A549 (cell line): ENCODE results near the gene GEN1. TPM values are rescaled to one million over a fixed set of nuclear protein-coding genes. Genes with fewer than 3 reads are reported as not detected.

ENCODE experiments used
- ATAC-seq, 2 experiments: fragments of 200-7000 bp in 1 of 2; fragments of >200 bp in 1 of 2; cut with Nextera tagmentation in 1 of 2; cut with Tn5 transposase in 1 of 2; 3 replicates each; pipeline versions ENCODE4 v1.8.0 to v1.9.1; 2018 to 2020; ENCODE audit warnings: mild to moderate bottlenecking in 1 of 2, moderate library complexity in 1 of 2
- CTCF ChIA-PET: fragments of 300-600 bp; sonication (Branson Sonifier 250); formaldehyde crosslinking; extraction: SDS; loops from one replicate; lab custom pipeline; 2021; ENCODE audit warnings: antibody characterized with exemption, inconsistent platforms; lab: Yijun Ruan, JAX
- POLR2A ChIA-PET: fragments of 350-600 bp; formaldehyde crosslinking; extraction: SDS; loops from one replicate; lab custom pipeline; 2021; ENCODE audit warnings: antibody characterized with exemption, inconsistent platforms; lab: Yijun Ruan, JAX
- DNase-seq, 2 experiments: peaks; one replicate each; pipeline versions ENCODE4 v3.0.0 to v3.0.0-alpha.2; 2011 to 2016; ENCODE audit warnings: low read depth in 1 of 2, low spot score in 1 of 2
- FAIRE-seq: peaks from 2 replicates; lab custom pipeline; 2011; peaks lifted over from hg19 to GRCh38; lab: Jason Lieb, UNC
- H3K27ac ChIP-seq, 2 experiments: fragments of >200 bp; sonication (Bioruptor Twin); formaldehyde crosslinking; 3 replicates each; pipeline ENCODE4 v1.5.1; 2016 to 2017
- H3K4me1 ChIP-seq: fragments of >200 bp; sonication (Bioruptor Twin); formaldehyde crosslinking; 3 replicates; pipeline ENCODE4 v1.6.1; 2016
- H3K4me2 ChIP-seq: fragments of >200 bp; sonication (Bioruptor Twin); formaldehyde crosslinking; 3 replicates; pipeline ENCODE4 v1.6.1; 2016
- H3K4me3 ChIP-seq: fragments of >200 bp; sonication (Bioruptor Twin); formaldehyde crosslinking; 3 replicates; pipeline ENCODE4 v1.5.1; 2016
- H3K9me3 ChIP-seq: fragments of >200 bp; sonication (Bioruptor Twin); formaldehyde crosslinking; 3 replicates; pipeline ENCODE4 v1.6.1; 2016
- BHLHE40 ChIP-seq: IDR thresholded peaks from 2 replicates; pipeline ENCODE4 v1.6.1; 2012; ENCODE audit warnings: low read depth, low read length, inconsistent platforms
- CBX2 ChIP-seq: fragments of 200-600 bp; sonication (generic); IDR thresholded peaks from 2 replicates; pipeline ENCODE4 v1.6.1; 2016; ENCODE audit warnings: low read depth, mild to moderate bottlenecking, borderline replicate concordance
- CEBPB ChIP-seq, 2 experiments: fragments of >200 bp in 1 of 2; sonication (Bioruptor Twin) in 1 of 2; formaldehyde crosslinking in 1 of 2; IDR thresholded peaks; 2 replicates each; pipeline ENCODE4 v1.6.1; 2012 to 2016
- GATA3 ChIP-seq: IDR thresholded peaks from 2 replicates; pipeline ENCODE4 v1.6.1; 2012; ENCODE audit warnings: borderline replicate concordance
- HDAC2 ChIP-seq: fragments of 200-600 bp; sonication (generic); IDR thresholded peaks from 2 replicates; pipeline ENCODE4 v1.6.1; 2016
- HOXA7 ChIP-seq: fragments of 250-450 bp; sonication (Bioruptor Pico); IDR thresholded peaks from 2 replicates; pipeline ENCODE4 v1.5.0; 2020; ENCODE audit warnings: mild to moderate bottlenecking, moderate library complexity
- KDM1A ChIP-seq: fragments of 200-600 bp; sonication (generic); IDR thresholded peaks from 2 replicates; pipeline ENCODE4 v1.6.1; 2016; ENCODE audit warnings: low read depth, mild to moderate bottlenecking
- KDM5A ChIP-seq: fragments of 200-600 bp; sonication (generic); IDR thresholded peaks from 2 replicates; pipeline ENCODE4 v1.6.1; 2016; ENCODE audit warnings: antibody characterized with exemption, mild to moderate bottlenecking
- MYC ChIP-seq: IDR thresholded peaks from 2 replicates; pipeline ENCODE4 v1.6.1; 2012; ENCODE audit warnings: mild to moderate bottlenecking, inconsistent platforms, low read length, improper control_type of control experiment, borderline replicate concordance
- NFE2L2 ChIP-seq: fragments of 150-350 bp; conservative IDR thresholded peaks from 2 replicates; pipeline ENCODE4 v1.6.1; 2014; ENCODE audit warnings: low read length
- POLR2AphosphoS2 ChIP-seq: conservative IDR thresholded peaks from 2 replicates; pipeline ENCODE4 v1.6.1; 2012; ENCODE audit warnings: low read length, improper control_type of control experiment, inconsistent platforms
- RAD21 ChIP-seq, 2 experiments: fragments of >200 bp in 1 of 2; sonication (Bioruptor Twin) in 1 of 2; formaldehyde crosslinking in 1 of 2; IDR thresholded peaks in 1 of 2; conservative IDR thresholded peaks in 1 of 2; 2 replicates in 1 of 2; 3 replicates in 1 of 2; pipeline ENCODE4 v1.6.1; 2012 to 2018; ENCODE audit warnings: inconsistent platforms in 1 of 2
- RCOR1 ChIP-seq: fragments of 150-350 bp; IDR thresholded peaks from 2 replicates; pipeline ENCODE4 v1.6.1; 2014; ENCODE audit warnings: antibody characterized with exemption, low read length, low read depth
- RNF2 ChIP-seq: fragments of 200-600 bp; sonication (generic); IDR thresholded peaks from 2 replicates; pipeline ENCODE4 v1.6.1; 2016; ENCODE audit warnings: low read depth, mild to moderate bottlenecking, antibody characterized with exemption, moderate library complexity, borderline replicate concordance
- SMC3 ChIP-seq: fragments of >200 bp; sonication (Bioruptor Twin); formaldehyde crosslinking; IDR thresholded peaks from 3 replicates; pipeline ENCODE4 v1.6.1; 2018; ENCODE audit warnings: inconsistent platforms
- SREBF2 ChIP-seq: fragments of 450-650 bp; IDR thresholded peaks from 2 replicates; pipeline ENCODE4 v1.6.1; 2014; ENCODE audit warnings: mild to moderate bottlenecking, moderate library complexity
- ZFP36 ChIP-seq: fragments of 450-650 bp; IDR thresholded peaks from 2 replicates; pipeline ENCODE4 v1.6.1; 2014; ENCODE audit warnings: borderline replicate concordance; ENCODE audit not compliant: partially characterized antibody
- WGBS: methylation state at CpG from one replicate; pipeline ENCODE4 v1.1.6; 2017; ENCODE audit errors: missing lambda C conversion rate; 5-methylcytosine and 5-hydroxymethylcytosine counted together
- polyA plus RNA-seq, 4 experiments: library from polyadenylated mRNA; depleted of rRNA in 3 of 4; stranded (reverse); fragments of >200 nt; fragmentation: RNase III in 1 of 4; extraction: RNeasy Plus Mini Kit Qiagen cat#74134 plus additional on column Dnase treatment in 1 of 4; gene quantifications; 2 replicates in 3 of 4; 3 replicates in 1 of 4; pipeline ENCODE4 v1.2.3, GENCODE V29; 2011 to 2017
- TF ChIP-seq, protein P1 (sequence below): fragments of 250-450 bp; sonication (Bioruptor Pico); IDR thresholded peaks from 2 replicates; pipeline ENCODE4 v1.5.0; 2020; ENCODE audit warnings: low read depth, mild to moderate bottlenecking, moderate library complexity
- TF ChIP-seq, protein P2 (sequence below): IDR thresholded peaks from 2 replicates; pipeline ENCODE4 v1.6.1; 2012
- TF ChIP-seq, protein P3 (sequence below): fragments of 250-450 bp; sonication (Bioruptor Pico); IDR thresholded peaks from 2 replicates; pipeline ENCODE4 v1.5.0; 2021; ENCODE audit warnings: mild to moderate bottlenecking, moderate library complexity, borderline replicate concordance
- TF ChIP-seq, protein P4 (sequence below): fragments of >200 bp; sonication (Bioruptor Twin); formaldehyde crosslinking; IDR thresholded peaks from 3 replicates; pipeline ENCODE4 v1.5.1; 2016

GEN1 gene
- polyA plus RNA-seq, 2 of the 4 experiments (the other 2 are of a cell fraction) = 16.2 to 40.7 TPM

DNA sequence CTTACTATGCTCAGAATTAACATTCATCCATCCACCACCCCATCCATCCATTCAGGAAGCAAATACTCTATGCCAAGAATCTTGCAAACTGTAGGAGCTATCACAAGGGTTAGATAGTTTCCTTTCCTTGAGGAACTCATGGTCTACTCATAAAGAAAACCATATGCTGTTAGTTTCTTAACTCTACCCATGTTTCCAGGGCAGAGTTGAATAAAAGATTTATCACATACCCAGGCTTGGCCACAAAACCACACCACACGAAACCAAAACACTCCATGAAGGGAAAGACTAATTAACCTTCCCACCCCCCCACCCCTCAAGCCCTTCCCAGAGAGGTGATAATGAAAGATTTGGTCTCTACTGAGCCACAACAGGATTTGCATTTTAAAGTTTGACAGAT, 38.6 kb downstream of the GEN1 start:
- Histone ChIP-seq H3K9me3 (no peaks in the 10 kb centered on the region), H3K4me1 (no peaks in the 10 kb centered on the region), H3K4me3 (no peak overlapping the region)
- ATAC-seq (no peak), DNase-seq (no peak), FAIRE-seq (no peak)
- CTCF ChIA-PET = no interaction called here
- POLR2A ChIA-PET = no interaction called here
- 26% methylated on average over 1 of the region's 1 CpG for WGBS
- TF ChIP-seq, protein P1, sequence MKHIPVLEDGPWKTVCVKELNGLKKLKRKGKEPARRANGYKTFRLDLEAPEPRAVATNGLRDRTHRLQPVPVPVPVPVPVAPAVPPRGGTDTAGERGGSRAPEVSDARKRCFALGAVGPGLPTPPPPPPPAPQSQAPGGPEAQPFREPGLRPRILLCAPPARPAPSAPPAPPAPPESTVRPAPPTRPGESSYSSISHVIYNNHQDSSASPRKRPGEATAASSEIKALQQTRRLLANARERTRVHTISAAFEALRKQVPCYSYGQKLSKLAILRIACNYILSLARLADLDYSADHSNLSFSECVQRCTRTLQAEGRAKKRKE = no peak
- TF ChIP-seq, all 56 proteins: peak for 0
- Histone ChIP-seq H3K27ac (no peak overlapping the region), H3K4me2 (no peak overlapping the region)

DNA sequence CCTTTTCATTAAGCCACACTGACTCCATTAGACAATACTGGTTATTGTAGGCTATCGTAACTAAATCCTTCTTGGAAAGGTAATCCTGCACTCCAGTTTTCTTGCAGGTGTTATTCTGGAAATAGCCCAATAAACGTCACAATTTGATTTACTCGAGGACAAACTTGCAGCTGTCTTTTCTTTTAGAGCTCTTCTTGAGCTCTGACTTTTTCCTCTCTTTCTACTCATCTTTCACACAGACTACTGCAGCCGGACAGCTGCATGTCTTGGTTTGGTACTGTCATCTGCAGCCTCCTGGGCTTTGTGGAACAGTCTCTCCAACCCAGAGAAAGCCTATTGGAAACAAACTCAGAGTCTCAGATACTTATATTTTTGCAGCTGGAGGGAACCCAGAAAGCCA, 39.4 kb downstream of the GEN1 start:
- TF ChIP-seq, protein P2, sequence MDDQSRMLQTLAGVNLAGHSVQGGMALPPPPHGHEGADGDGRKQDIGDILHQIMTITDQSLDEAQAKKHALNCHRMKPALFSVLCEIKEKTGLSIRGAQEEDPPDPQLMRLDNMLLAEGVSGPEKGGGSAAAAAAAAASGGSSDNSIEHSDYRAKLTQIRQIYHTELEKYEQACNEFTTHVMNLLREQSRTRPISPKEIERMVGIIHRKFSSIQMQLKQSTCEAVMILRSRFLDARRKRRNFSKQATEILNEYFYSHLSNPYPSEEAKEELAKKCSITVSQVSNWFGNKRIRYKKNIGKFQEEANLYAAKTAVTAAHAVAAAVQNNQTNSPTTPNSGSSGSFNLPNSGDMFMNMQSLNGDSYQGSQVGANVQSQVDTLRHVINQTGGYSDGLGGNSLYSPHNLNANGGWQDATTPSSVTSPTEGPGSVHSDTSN = no peak
- TF ChIP-seq CEBPB (IDR thresholded peaks at IDR 0.05) (no peak), NFE2L2 (no peak), RCOR1 (no peak), RNF2 (no peak), ZFP36 (no peak)
- WGBS = 36% methylated on average over 4 of the region's 4 CpGs
- ChIA-PET POLR2A (no interaction called here), CTCF (no interaction called here)
- Histone ChIP-seq H3K4me3 (no peak overlapping the region), H3K9me3 (no peaks in the 10 kb centered on the region), H3K4me1 (no peaks in the 10 kb centered on the region), H3K27ac (no peak overlapping the region), H3K4me2 (no peak overlapping the region)
- FAIRE-seq = no peak
- ATAC-seq = no peak
- DNase-seq = no peak

DNA sequence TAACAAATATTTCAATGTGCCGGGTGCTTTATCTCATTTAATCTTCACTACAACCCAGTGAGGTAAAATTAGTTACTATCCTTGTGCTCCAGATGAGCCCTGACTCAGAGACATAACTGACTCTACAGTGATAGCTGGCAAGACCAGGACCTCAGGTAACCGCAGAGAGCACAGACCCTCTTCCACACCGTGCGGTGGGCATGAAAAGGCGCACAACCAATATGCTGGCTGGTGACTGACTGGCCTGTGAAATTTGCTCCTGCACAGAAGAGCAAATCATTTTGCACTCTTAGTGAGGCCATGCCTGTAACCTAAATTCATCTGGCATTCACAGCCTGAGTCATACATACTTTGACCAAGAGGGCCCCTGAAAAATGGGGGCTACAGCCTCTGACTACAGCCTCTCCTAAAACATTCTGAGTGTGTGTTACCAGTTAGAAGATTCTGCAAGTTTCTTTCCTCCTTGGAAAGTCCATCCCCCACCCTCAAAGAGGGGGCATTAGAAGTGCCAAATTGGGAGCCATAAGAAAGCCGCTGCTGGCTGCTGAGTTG, 39.9 kb downstream of the GEN1 start:
- 82% methylated on average over 6 of the region's 6 CpGs for WGBS
- no peaks in the 10 kb centered on the region for H3K4me1 ChIP-seq
- ChIA-PET POLR2A (no interaction called here), CTCF (no interaction called here)
- H3K9me3 ChIP-seq = no peaks in the 10 kb centered on the region
- no peak overlapping the region for H3K4me3 ChIP-seq
- ATAC-seq (no peak), DNase-seq (no peak), FAIRE-seq (no peak)
- no peak overlapping the region for H3K4me2 ChIP-seq
- H3K27ac ChIP-seq = no peak overlapping the region
- no peak for TF ChIP-seq CBX2
- TF ChIP-seq HDAC2 = no peak
- no peak for TF ChIP-seq GATA3
- no peak for TF ChIP-seq POLR2AphosphoS2
- TF ChIP-seq RAD21 (conservative IDR thresholded peaks at IDR 0.05 in 1 of 2, IDR thresholded peaks at IDR 0.05 in 1 of 2) = no peak
- TF ChIP-seq, protein P3, sequence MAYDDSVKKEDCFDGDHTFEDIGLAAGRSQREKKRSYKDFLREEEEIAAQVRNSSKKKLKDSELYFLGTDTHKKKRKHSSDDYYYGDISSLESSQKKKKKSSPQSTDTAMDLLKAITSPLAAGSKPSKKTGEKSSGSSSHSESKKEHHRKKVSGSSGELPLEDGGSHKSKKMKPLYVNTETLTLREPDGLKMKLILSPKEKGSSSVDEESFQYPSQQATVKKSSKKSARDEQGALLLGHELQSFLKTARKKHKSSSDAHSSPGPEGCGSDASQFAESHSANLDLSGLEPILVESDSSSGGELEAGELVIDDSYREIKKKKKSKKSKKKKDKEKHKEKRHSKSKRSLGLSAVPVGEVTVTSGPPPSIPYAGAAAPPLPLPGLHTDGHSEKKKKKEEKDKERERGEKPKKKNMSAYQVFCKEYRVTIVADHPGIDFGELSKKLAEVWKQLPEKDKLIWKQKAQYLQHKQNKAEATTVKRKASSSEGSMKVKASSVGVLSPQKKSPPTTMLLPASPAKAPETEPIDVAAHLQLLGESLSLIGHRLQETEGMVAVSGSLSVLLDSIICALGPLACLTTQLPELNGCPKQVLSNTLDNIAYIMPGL (CRISPR knock-in tag) = no peak
- no peak for TF ChIP-seq SREBF2
- TF ChIP-seq BHLHE40 = no peak
- TF ChIP-seq, protein P4, sequence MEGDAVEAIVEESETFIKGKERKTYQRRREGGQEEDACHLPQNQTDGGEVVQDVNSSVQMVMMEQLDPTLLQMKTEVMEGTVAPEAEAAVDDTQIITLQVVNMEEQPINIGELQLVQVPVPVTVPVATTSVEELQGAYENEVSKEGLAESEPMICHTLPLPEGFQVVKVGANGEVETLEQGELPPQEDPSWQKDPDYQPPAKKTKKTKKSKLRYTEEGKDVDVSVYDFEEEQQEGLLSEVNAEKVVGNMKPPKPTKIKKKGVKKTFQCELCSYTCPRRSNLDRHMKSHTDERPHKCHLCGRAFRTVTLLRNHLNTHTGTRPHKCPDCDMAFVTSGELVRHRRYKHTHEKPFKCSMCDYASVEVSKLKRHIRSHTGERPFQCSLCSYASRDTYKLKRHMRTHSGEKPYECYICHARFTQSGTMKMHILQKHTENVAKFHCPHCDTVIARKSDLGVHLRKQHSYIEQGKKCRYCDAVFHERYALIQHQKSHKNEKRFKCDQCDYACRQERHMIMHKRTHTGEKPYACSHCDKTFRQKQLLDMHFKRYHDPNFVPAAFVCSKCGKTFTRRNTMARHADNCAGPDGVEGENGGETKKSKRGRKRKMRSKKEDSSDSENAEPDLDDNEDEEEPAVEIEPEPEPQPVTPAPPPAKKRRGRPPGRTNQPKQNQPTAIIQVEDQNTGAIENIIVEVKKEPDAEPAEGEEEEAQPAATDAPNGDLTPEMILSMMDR = no peak
- no peak for TF ChIP-seq KDM1A
- TF ChIP-seq MYC = no peak
- TF ChIP-seq SMC3 = no peak
- TF ChIP-seq RCOR1 = no peak
- no peak for TF ChIP-seq KDM5A
- no peak for TF ChIP-seq HOXA7 (CRISPR knock-in tag)
- TF ChIP-seq, protein P2 = no peak
